Measurements from ENCODE around the gene DPYD. TPM values are rescaled to one million over a fixed set of nuclear protein-coding genes. Genes with fewer than 3 reads are reported as not detected.
A peak's percentile ranks its signal among the peaks of the same experiment; 100 is the strongest.

The DPYD gene
- total and polyA plus RNA-seq, 11 donors, result 2.6 to 38.4 (median 7.8) TPM

DNA sequence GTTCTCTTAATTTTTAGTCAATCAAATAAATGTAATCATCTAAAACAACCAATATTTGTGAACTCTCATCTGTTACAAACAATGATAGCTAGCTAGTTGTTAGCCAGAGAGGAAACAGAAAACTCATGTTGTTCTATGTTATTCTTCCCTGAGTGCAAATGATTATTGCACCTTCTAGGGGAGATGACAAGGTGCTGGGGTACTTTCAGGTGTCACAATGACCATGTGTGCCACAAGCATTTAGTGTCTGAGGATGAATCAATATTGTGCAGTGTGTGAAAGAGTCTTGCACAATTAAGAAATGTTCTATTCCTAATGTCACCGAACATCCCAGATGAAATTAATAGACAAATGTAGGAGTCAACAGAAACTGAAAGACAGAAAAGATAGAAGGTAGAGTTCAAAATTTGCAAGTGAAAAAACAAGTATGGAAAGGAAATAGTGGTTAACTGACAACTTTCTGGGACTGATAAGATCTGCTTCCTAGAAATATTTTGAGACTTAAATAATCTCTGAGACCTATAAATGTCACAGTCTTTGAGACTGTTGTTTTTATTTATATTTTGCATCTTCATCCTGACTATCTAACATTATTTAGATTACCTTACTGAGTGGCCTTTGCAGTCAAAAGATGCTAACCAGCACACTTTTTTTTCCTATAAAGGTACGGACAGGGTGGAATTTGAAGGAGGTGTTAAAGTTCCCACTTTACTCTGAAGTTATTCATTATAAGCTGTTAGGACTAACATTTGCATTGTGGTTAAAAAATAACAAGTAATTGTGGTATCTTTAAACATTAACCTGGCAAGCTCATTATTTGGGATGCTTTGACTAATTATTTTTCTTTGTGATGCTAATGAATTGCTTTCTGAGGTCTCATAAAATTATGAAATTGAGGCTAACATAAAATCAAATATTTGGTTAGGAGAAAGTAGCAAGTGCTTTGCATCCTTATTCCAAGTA, 21.6 kb upstream of the DPYD start:
- Histone ChIP-seq H3K27ac (no peak overlapping the region), H3K27me3 (peaks cover 0 to 4% (median 0%) of the 10 kb centered on the region in 9 donors), H3K9me3 (no peaks in the 10 kb centered on the region), H3K36me3 (no peaks in the 10 kb centered on the region), H3K4me1 (peaks cover 0 to 12% (median 0%) of the 10 kb centered on the region in 12 donors), H3K4me3 (no peak overlapping the region)
- WGBS, 4 donors, result 67 to 70% (median 68%) methylated on average over 2 of the region's 2 CpGs
- no peak for DNase-seq
- intact Hi-C loops (cut with DNase I), result no loop called here
- ATAC-seq, result no peak
- TF ChIP-seq, protein P1, sequence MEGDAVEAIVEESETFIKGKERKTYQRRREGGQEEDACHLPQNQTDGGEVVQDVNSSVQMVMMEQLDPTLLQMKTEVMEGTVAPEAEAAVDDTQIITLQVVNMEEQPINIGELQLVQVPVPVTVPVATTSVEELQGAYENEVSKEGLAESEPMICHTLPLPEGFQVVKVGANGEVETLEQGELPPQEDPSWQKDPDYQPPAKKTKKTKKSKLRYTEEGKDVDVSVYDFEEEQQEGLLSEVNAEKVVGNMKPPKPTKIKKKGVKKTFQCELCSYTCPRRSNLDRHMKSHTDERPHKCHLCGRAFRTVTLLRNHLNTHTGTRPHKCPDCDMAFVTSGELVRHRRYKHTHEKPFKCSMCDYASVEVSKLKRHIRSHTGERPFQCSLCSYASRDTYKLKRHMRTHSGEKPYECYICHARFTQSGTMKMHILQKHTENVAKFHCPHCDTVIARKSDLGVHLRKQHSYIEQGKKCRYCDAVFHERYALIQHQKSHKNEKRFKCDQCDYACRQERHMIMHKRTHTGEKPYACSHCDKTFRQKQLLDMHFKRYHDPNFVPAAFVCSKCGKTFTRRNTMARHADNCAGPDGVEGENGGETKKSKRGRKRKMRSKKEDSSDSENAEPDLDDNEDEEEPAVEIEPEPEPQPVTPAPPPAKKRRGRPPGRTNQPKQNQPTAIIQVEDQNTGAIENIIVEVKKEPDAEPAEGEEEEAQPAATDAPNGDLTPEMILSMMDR (IDR thresholded peaks at IDR 0.05), result no peak
- TF ChIP-seq POLR2A (IDR thresholded peaks at IDR 0.05), result no peak

DNA sequence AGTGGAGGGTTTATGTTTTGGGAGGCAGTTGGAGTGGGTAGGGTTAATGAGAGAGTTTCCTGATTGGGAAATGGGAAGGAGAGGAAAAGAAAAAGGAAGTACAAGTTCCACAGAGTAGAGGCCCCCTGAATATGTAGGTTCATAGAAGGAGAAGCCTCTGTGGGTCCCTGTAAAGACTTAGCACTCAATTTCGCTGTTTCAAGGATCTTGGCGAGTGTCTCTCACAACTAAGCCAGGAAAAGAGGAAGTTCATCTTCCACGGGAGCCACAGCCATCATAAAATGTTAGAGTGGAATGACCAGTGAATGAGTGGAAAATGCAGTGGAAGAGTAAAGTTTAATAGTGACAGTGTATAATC, 17.4 kb upstream of the DPYD start:
- no peaks in the 10 kb centered on the region for H3K36me3 ChIP-seq
- intact Hi-C loops (cut with DNase I), result no loop called here
- peak overlapping the region in 1 of 12 donors; percentile 21 for H3K27ac ChIP-seq
- DNase-seq (no peak), ATAC-seq (no peak)
- 50 to 78% (median 63%) methylated on average over 3 of the region's 3 CpGs for WGBS, 4 donors
- H3K4me1 ChIP-seq, result peaks cover 0 to 12% (median 0%) of the 10 kb centered on the region in 12 donors
- no peak overlapping the region for H3K4me3 ChIP-seq
- TF ChIP-seq, protein P1 (IDR thresholded peaks at IDR 0.05), result no peak
- TF ChIP-seq POLR2A (IDR thresholded peaks at IDR 0.05), result no peak
- no peaks in the 10 kb centered on the region for H3K9me3 ChIP-seq
- peaks cover 0 to 4% (median 0%) of the 10 kb centered on the region in 9 donors for H3K27me3 ChIP-seq

DNA sequence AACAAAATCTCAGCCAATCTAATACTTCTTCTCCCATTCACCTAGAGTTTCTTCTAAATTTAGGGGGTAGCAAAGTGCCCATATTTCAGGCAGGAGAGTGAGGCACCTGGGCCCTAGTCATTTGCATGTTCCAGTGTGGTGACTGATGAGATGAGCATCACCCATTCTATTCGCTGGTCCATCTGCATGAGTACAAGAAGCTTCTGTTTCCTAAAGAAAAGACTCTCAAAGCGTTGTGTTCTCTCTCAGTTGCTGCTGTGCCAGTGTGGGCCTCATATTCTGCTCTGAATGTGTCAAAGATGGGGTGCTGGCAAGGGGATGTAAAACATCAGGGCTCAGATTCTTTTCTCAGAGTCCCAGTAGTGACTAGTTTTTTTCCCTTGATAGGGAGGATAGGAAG, 16.1 kb upstream of the DPYD start:
- DNase-seq (no peak), ATAC-seq (no peak)
- Histone ChIP-seq H3K27ac (no peak overlapping the region), H3K4me1 (peaks cover 0 to 7% (median 0%) of the 10 kb centered on the region in 12 donors), H3K4me3 (no peak overlapping the region), H3K9me3 (no peaks in the 10 kb centered on the region), H3K36me3 (no peaks in the 10 kb centered on the region), H3K27me3 (peaks cover 0 to 1% (median 0%) of the 10 kb centered on the region in 9 donors)
- 74 to 91% (median 76%) methylated on average over 2 of the region's 2 CpGs for WGBS, 4 donors
- TF ChIP-seq, protein P1 (IDR thresholded peaks at IDR 0.05), result no peak
- no peak for TF ChIP-seq POLR2A (IDR thresholded peaks at IDR 0.05)
- intact Hi-C loops (cut with DNase I), result no loop called here

DNA sequence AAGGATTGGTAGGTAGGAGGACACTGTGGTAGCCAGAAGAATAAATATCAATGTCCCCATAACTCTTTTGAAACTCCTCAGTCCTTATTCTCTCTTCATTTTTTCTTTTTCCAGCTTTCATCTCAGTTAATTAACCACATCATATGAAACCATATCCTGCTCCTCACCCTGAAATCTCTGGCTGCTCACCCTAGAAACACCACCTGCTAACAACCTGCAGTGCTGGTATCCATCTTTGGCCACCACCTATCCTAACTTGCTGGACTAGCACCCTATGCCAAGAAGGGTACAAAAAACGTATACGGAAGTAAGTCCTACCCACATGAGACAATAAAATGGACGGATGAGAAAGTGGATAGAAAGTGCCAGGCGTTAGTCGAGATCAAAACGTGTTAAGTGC, 13.7 kb upstream of the DPYD start:
- DNase-seq, result no peak
- no peak for TF ChIP-seq POLR2A (IDR thresholded peaks at IDR 0.05)
- TF ChIP-seq, protein P1 (IDR thresholded peaks at IDR 0.05), result no peak
- no peak for ATAC-seq
- Histone ChIP-seq H3K27ac (no peak overlapping the region), H3K27me3 (no peaks in the 10 kb centered on the region), H3K36me3 (no peaks in the 10 kb centered on the region), H3K9me3 (no peaks in the 10 kb centered on the region), H3K4me3 (no peak overlapping the region), H3K4me1 (peaks cover 0 to 7% (median 0%) of the 10 kb centered on the region in 12 donors)
- intact Hi-C loops (cut with DNase I), result no loop called here
- 84 to 86% (median 84%) methylated on average over 6 of the region's 6 CpGs for WGBS, 4 donors
